ENCODE measurements around the gene TUBB4A. TPM values are rescaled to one million over a fixed set of nuclear protein-coding genes. Genes with fewer than 3 reads are reported as not detected.
A peak's percentile ranks its signal among the peaks of the same experiment; 100 is the strongest.

The TUBB4A gene
- total RNA-seq, 1 donor from 2014 or later: 2.4 TPM

DNA sequence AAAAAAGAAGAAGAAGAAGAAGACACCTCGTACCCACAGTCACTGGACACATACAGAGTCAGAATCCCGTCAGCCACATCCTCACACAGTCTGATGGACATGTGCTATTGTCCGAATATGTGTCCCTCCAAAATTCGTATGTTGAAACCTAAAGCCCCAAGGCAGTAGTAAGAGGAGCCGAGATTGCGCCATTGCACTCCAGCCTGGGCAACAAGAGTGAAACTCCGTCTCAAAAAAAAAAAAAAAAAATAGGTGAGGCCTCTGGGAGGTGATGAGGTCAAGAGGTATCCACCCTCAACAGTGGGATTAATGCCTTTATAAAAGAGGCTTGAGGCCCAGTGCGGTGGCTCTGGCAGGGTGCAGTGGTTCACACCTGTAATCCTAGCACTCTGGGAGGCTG is 17.9 kb downstream of the TUBB4A start:
- no peak overlapping the region for H3K27ac Mint-ChIP-seq

DNA sequence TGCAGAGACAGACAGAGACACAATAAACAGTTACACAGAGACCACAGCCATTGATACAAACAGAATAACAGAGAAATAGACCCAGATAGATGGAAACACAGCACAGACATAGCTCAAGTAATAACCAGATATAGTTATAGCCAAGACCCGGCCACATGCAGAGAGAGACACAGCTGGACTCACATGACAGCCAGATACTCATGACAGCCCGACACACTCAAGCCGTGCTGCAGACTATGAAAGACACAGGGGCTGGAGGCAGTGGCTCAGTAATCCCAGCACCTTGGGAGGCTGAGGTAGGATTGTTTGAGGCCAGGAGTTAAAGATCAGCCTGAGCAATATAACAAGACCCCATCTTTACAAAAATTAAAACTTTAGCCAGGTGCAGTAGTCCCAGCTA is 18.9 kb downstream of the TUBB4A start:
- Mint-ChIP-seq H3K4me1 (peaks cover 11% of the 10 kb centered on the region), H3K4me3 (no peak overlapping the region), H3K9me3 (no peaks in the 10 kb centered on the region), H3K36me3 (no peaks in the 10 kb centered on the region), H3K27me3 (ENCODE audit: insufficient read depth, low read depth) (peaks cover 16% of the 10 kb centered on the region), H3K27ac (peak overlapping the region; percentile 14)
- Histone ChIP-seq H3K79me2 (ENCODE audit: low read depth) (no peaks in the 10 kb centered on the region), H4K20me1 (ENCODE audit: low read depth) (no peaks in the 10 kb centered on the region), H3K36me3 (no peaks in the 10 kb centered on the region), H3K27ac (no peak overlapping the region), H3K9me3 (ENCODE audit: low read depth) (no peaks in the 10 kb centered on the region), H3K4me3 (no peak overlapping the region), H2AFZ (replicated peaks) (no peak overlapping the region), H3K4me2 (no peak overlapping the region), H3K27me3 (no peaks in the 10 kb centered on the region), H3K4me1 (peaks cover 2% of the 10 kb centered on the region), H3K9ac (no peak overlapping the region), H3F3A (ENCODE audit: low read depth) (no peaks in the 10 kb centered on the region)
- DNase-seq (ENCODE audit: low spot score): no peak
- TF ChIP-seq, protein P1, sequence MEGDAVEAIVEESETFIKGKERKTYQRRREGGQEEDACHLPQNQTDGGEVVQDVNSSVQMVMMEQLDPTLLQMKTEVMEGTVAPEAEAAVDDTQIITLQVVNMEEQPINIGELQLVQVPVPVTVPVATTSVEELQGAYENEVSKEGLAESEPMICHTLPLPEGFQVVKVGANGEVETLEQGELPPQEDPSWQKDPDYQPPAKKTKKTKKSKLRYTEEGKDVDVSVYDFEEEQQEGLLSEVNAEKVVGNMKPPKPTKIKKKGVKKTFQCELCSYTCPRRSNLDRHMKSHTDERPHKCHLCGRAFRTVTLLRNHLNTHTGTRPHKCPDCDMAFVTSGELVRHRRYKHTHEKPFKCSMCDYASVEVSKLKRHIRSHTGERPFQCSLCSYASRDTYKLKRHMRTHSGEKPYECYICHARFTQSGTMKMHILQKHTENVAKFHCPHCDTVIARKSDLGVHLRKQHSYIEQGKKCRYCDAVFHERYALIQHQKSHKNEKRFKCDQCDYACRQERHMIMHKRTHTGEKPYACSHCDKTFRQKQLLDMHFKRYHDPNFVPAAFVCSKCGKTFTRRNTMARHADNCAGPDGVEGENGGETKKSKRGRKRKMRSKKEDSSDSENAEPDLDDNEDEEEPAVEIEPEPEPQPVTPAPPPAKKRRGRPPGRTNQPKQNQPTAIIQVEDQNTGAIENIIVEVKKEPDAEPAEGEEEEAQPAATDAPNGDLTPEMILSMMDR (IDR thresholded peaks at IDR 0.05): no peak
- TF ChIP-seq EZH2phosphoT487 (IDR thresholded peaks at IDR 0.05) (no peak), EZH2 (IDR thresholded peaks at IDR 0.05) (no peak)

More for the DNA sequence above, 17.9 kb downstream of the TUBB4A start:
- no peak overlapping the region for H3K4me3 Mint-ChIP-seq
- no peaks in the 10 kb centered on the region for H4K20me1 ChIP-seq (ENCODE audit: low read depth)
- H3K79me2 ChIP-seq (ENCODE audit: low read depth): no peaks in the 10 kb centered on the region
- no peaks in the 10 kb centered on the region for H3K36me3 Mint-ChIP-seq
- peaks cover 14% of the 10 kb centered on the region for H3K27me3 Mint-ChIP-seq (ENCODE audit: insufficient read depth, low read depth)
- no peaks in the 10 kb centered on the region for H3K36me3 ChIP-seq
- DNase-seq (ENCODE audit: low spot score): no peak
- no peak overlapping the region for H3K4me3 ChIP-seq
- H3K9me3 Mint-ChIP-seq: no peaks in the 10 kb centered on the region
- H3K4me1 Mint-ChIP-seq: peaks cover 11% of the 10 kb centered on the region
- H3F3A ChIP-seq (ENCODE audit: low read depth): no peaks in the 10 kb centered on the region
- no peaks in the 10 kb centered on the region for H3K9me3 ChIP-seq (ENCODE audit: low read depth)
- H2AFZ ChIP-seq (replicated peaks): no peak overlapping the region
- TF ChIP-seq, protein P1 (IDR thresholded peaks at IDR 0.05): no peak
- H3K9ac ChIP-seq: no peak overlapping the region
- H3K4me2 ChIP-seq: no peak overlapping the region
- no peak overlapping the region for H3K27ac ChIP-seq
- H3K4me1 ChIP-seq: peaks cover 2% of the 10 kb centered on the region
- no peaks in the 10 kb centered on the region for H3K27me3 ChIP-seq

DNA sequence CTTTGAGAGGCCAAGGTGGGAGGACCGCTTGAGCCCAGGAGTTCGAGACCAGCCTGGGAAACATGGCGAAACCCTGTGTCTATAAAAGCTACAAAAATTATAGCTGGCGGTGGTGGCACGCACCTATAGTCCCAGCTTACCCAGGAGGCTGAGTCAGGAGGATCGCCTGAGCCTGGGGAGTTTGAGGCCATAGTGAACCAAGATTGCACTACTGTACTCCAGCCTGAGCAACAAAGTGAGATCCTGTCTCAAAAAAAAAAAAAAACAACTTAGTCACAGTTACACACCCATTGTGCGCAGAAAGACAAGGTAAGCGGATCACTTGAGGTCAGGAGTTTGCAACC is 19.8 kb downstream of the TUBB4A start:
- no peak overlapping the region for H3K27ac Mint-ChIP-seq
- H2AFZ ChIP-seq (replicated peaks): peak overlapping the region; percentile 64
- H3F3A ChIP-seq (ENCODE audit: low read depth): no peaks in the 10 kb centered on the region
- H3K27me3 ChIP-seq: peaks cover 1% of the 10 kb centered on the region
- H3K4me2 ChIP-seq: no peak overlapping the region
- H3K4me3 ChIP-seq: no peak overlapping the region
- H3K27me3 Mint-ChIP-seq (ENCODE audit: insufficient read depth, low read depth): peaks cover 18% of the 10 kb centered on the region
- H3K9ac ChIP-seq: no peak overlapping the region
- H4K20me1 ChIP-seq (ENCODE audit: low read depth): no peaks in the 10 kb centered on the region
- no peak overlapping the region for H3K27ac ChIP-seq
- H3K4me3 Mint-ChIP-seq: no peak overlapping the region
- no peaks in the 10 kb centered on the region for H3K36me3 ChIP-seq
- peaks cover 2% of the 10 kb centered on the region for H3K4me1 ChIP-seq
- no peaks in the 10 kb centered on the region for H3K9me3 Mint-ChIP-seq
- no peaks in the 10 kb centered on the region for H3K9me3 ChIP-seq (ENCODE audit: low read depth)
- H3K79me2 ChIP-seq (ENCODE audit: low read depth): no peaks in the 10 kb centered on the region
- H3K4me1 Mint-ChIP-seq: peaks cover 11% of the 10 kb centered on the region
- DNase-seq (ENCODE audit: low spot score): no peak
- TF ChIP-seq EZH2phosphoT487 (IDR thresholded peaks at IDR 0.05) (no peak), EZH2 (IDR thresholded peaks at IDR 0.05) (no peak)
- TF ChIP-seq, protein P1 (IDR thresholded peaks at IDR 0.05): no peak
- H3K36me3 Mint-ChIP-seq: no peaks in the 10 kb centered on the region
